ENCODE measurements around the gene PPL.

PPL gene

DNA sequence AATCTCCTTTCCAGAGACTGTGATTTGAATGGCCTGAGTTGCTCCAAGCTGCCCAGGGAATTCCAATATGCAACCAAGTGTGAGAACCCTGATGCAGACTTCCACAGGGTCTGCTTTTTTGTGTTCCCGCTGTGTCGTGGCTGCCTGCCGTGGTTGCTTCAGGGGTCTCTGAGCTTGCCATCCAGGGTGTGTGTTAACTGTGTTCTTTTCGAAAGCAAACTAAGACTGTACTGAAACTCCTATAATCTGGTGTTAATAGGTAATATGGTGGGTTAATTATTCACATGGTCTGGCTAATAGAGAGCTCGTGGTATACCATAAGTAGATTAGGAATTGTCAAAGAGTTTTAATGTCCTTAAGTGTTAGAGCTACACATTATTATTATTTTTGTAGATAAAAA is 68.9 kb downstream of the PPL start:
- no peak for DNase-seq (ENCODE audit: low spot score)
- TF ChIP-seq, protein P1, sequence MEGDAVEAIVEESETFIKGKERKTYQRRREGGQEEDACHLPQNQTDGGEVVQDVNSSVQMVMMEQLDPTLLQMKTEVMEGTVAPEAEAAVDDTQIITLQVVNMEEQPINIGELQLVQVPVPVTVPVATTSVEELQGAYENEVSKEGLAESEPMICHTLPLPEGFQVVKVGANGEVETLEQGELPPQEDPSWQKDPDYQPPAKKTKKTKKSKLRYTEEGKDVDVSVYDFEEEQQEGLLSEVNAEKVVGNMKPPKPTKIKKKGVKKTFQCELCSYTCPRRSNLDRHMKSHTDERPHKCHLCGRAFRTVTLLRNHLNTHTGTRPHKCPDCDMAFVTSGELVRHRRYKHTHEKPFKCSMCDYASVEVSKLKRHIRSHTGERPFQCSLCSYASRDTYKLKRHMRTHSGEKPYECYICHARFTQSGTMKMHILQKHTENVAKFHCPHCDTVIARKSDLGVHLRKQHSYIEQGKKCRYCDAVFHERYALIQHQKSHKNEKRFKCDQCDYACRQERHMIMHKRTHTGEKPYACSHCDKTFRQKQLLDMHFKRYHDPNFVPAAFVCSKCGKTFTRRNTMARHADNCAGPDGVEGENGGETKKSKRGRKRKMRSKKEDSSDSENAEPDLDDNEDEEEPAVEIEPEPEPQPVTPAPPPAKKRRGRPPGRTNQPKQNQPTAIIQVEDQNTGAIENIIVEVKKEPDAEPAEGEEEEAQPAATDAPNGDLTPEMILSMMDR (IDR thresholded peaks at IDR 0.05; ENCODE audit: extremely low read depth, insufficient read depth, missing control alignments): no peak
- in situ Hi-C loops (cut with MboI; ENCODE audit: low pct_unique_long_range_greater_than_20kb, low sequenced_read_pairs, unreplicated experiment): no loop called here

DNA sequence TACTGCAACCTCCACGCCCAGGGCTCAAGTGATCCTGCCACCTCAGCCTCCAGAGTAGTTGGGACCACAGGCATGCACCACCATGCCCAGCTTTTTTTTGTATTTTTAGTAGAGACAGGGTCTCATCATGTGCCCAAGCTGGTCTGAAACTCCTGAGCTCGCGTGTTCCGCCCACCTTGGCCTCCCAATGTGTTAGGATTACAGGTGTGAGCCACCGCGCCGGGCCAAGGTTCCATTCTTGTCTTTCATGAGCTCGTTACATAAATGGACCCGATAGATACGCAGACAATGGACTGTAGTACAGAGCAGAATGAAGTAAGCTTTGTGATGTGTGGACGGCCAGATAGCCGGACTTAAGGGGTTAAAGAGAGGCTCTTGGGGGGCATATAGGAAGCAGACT is 70.4 kb downstream of the PPL start:
- TF ChIP-seq, protein P1 (IDR thresholded peaks at IDR 0.05; ENCODE audit: extremely low read depth, insufficient read depth, missing control alignments): no peak
- in situ Hi-C loops (cut with MboI; ENCODE audit: low pct_unique_long_range_greater_than_20kb, low sequenced_read_pairs, unreplicated experiment): no loop called here
- DNase-seq (ENCODE audit: low spot score): no peak

DNA sequence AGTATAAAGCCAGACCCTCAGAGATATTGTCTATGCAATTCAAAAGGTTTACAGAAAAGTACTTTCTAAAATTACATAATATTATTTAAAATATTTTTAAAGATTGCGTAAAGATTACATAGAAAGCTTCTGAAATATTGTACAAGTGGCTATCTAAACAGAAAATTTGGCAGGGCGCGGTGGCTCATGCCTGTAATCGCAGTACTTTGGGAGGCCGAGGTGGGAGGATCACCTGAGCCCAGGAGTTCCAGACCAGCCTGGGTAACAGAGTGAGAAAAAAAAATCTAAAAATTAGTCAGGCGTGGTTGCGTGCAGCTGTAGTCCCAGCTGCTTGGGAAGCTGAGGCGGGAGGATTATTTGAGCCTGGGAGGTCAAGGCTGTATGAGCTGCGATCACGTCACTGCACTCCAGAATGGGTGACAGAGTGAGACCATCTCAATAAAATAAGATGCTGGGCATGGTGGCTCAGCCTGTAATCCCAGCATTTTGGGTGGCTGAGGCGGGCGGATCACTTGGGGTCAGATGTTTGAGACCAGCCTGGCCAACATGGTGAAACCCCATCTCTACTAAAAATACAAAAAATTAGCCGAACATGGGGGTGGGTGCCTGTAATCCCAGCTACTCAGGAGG is 71.6 kb downstream of the PPL start:
- no peak for DNase-seq (ENCODE audit: low spot score)
- TF ChIP-seq, protein P1 (IDR thresholded peaks at IDR 0.05; ENCODE audit: extremely low read depth, insufficient read depth, missing control alignments): no peak
- in situ Hi-C loops (cut with MboI; ENCODE audit: low pct_unique_long_range_greater_than_20kb, low sequenced_read_pairs, unreplicated experiment): no loop called here

DNA sequence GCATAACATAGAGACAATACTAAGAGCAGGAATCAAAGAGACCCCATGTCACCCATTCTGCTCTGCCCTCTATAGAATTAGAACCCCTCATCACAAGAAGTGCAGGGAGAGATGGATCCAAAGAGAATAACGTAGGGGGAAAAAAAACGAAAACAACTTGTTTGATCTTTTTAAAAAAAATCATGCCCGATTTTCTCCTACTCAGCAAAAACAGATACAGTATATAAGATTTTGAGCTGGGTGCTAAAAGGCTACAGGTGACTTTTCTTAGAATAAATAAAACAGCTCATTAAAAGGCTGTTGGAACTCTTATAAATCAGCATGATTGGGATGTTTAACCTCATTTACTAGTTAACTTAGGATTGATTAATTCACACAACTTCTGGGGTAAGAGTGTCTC is 72.2 kb downstream of the PPL start:
- TF ChIP-seq, protein P1 (IDR thresholded peaks at IDR 0.05; ENCODE audit: extremely low read depth, insufficient read depth, missing control alignments): no peak
- DNase-seq (ENCODE audit: low spot score): no peak
- in situ Hi-C loops (cut with MboI; ENCODE audit: low pct_unique_long_range_greater_than_20kb, low sequenced_read_pairs, unreplicated experiment): no loop called here

DNA sequence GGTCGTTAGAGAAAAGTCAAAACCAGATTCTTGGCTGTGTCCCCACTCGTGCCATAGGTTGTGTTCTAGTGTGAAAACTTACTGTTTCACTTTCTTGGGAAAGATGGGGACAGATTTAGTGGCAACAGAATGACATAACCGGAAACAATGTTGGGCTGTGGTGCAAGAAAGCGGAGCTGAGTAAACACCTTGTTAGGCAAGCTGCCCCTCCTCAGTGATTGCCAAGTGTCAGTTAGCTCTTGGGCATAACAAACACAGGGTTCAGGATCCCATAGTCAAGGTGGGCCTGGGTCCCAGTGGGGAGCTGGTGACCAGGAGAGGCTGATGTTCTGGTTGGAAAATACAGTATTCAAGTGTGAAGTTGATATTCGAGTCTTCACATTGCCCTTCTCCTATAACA is 74.3 kb downstream of the PPL start:
- TF ChIP-seq, protein P1 (IDR thresholded peaks at IDR 0.05; ENCODE audit: extremely low read depth, insufficient read depth, missing control alignments): no peak
- no peak for DNase-seq (ENCODE audit: low spot score)
- in situ Hi-C loops (cut with MboI; ENCODE audit: low pct_unique_long_range_greater_than_20kb, low sequenced_read_pairs, unreplicated experiment): no loop called here

DNA sequence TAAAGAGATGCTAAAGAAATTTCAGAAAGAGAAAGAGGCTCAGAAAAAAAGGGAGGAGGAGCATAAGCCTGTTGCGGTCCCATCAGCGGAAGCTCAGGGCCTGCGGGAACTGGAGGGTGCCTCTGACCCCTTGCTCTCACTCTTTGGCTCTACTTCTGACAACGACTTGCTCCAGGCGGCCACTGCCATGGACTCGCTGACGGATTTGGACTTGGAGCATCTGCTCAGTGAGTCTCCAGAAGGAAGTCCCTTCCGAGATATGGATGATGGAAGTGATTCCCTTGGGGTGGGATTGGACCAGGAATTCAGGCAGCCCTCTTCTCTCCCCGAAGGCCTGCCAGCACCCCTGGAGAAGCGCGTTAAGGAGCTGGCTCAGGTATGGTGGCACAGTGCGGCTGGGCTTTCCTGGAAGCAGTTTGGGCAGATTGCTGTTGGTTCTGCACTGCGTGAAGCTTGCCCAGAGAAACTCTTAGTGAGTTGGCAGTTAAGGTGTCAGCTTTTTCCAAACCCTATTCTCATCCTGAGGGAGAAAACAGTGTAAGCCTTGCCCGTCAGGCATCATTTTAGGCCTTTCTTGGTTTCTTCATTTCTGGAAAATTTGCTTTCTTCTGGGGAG is 76.1 kb downstream of the PPL start:
- TF ChIP-seq, protein P1 (IDR thresholded peaks at IDR 0.05; ENCODE audit: extremely low read depth, insufficient read depth, missing control alignments): no peak
- in situ Hi-C loops (cut with MboI; ENCODE audit: low pct_unique_long_range_greater_than_20kb, low sequenced_read_pairs, unreplicated experiment): no loop called here

More for the DNA sequence above, 76.1 kb downstream of the PPL start:
- no peak for DNase-seq (ENCODE audit: low spot score)
